Astrocyte of the spinal cord (primary cell): ENCODE results near the gene NEMP2.

ENCODE experiments used
- DNase-seq: peaks from one replicate; pipeline ENCODE4 v3.0.0; 2011; ENCODE audit warnings: low read depth, low spot score
- H3K4me3 ChIP-seq: 2 replicates; pipeline ENCODE4 v1.5.1; 2011; ENCODE audit warnings: low read depth, mild to moderate bottlenecking, low read length, moderate library complexity
- in situ Hi-C: cut with HindIII; loops from 2 replicates; pipeline ENCODE4 v1.10.0; 2017; ENCODE audit warnings: low sequenced_read_pairs
- TF ChIP-seq, protein P1 (sequence below): IDR thresholded peaks from 2 replicates; pipeline ENCODE4 v1.5.1; 2012; ENCODE audit warnings: low read depth, mild to moderate bottlenecking, low read length, inconsistent platforms

The NEMP2 gene

GRCh38 chr2:190579058-190579410 lies 44.5 kb upstream of the NEMP2 start:
- TF ChIP-seq, protein P1, sequence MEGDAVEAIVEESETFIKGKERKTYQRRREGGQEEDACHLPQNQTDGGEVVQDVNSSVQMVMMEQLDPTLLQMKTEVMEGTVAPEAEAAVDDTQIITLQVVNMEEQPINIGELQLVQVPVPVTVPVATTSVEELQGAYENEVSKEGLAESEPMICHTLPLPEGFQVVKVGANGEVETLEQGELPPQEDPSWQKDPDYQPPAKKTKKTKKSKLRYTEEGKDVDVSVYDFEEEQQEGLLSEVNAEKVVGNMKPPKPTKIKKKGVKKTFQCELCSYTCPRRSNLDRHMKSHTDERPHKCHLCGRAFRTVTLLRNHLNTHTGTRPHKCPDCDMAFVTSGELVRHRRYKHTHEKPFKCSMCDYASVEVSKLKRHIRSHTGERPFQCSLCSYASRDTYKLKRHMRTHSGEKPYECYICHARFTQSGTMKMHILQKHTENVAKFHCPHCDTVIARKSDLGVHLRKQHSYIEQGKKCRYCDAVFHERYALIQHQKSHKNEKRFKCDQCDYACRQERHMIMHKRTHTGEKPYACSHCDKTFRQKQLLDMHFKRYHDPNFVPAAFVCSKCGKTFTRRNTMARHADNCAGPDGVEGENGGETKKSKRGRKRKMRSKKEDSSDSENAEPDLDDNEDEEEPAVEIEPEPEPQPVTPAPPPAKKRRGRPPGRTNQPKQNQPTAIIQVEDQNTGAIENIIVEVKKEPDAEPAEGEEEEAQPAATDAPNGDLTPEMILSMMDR: no peak
- no peak for DNase-seq
- in situ Hi-C loops: no loop called here
- no peak overlapping the region for H3K4me3 ChIP-seq

DNA sequence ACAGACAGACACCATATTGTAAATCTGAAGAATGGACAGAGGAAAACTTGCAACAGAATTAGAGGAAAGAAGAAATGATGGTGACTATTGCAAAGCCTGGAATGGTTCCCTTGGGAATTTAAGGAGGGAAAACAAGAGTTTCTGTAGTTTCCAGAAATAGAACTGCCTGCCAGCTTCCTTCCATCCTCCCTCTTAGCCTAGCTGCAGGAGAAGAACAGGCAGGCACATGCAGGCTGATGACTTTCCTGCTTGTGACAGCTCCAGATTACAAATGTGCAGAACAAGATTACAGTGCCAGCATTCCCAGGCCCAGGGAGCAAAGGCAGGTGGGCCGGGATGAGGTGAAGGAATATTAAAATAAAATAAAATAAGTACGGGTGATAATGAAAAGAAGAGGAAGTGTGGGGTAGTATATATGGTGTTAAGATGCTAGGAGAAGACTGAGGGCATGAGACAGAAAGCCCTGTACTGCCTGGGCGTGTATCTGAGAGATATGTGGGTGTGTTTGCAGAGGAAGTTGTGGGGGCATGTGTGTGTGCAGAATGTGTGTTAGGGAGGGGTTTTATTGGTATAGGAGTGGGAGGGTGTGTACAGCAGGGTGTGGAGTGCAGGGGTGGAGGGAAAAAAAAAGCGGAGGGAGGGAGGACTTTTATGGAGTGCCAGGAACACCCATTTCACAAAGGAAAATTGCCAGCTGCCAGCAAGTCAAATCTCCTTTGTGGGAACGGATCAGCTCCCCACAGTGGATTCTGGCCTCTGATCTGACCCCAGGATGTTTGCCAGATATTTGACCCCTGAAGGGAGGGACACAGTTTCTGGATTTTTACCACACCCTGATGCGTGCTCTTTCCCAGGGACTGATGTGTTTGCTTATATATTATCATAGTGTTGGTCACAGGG lies 43.9 kb upstream of the NEMP2 start:
- TF ChIP-seq, protein P1: no peak
- in situ Hi-C loops: no loop called here
- no peak for DNase-seq
- no peak overlapping the region for H3K4me3 ChIP-seq

DNA sequence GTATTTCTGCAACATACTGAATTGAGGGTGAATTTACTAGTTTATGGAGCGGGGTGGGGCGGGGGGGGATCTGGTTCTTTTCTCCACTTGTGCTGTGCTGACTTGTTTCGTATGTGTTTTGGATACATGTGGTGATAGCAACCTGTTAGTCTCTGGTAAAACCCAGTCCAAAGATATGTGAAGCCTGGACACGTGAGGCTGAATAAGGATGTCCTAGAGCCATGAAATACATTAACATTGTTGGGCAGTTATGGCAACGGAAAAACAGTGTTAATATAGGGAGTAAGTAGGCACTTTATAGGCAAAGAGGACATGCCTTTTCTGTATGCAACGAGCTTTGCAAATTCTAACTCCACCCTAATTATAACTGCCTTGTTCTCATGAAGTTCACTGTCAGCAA lies 42.1 kb upstream of the NEMP2 start:
- DNase-seq: no peak
- no peak overlapping the region for H3K4me3 ChIP-seq
- TF ChIP-seq, protein P1: no peak
- in situ Hi-C loops: no loop called here

GRCh38 chr2:190575263-190575662 lies 40.7 kb upstream of the NEMP2 start:
- DNase-seq: no peak
- in situ Hi-C loops: no loop called here
- TF ChIP-seq, protein P1: no peak
- H3K4me3 ChIP-seq: no peak overlapping the region

- DNase-seq: no peak
- no peak overlapping the region for H3K4me3 ChIP-seq
- TF ChIP-seq, protein P1: no peak
- in situ Hi-C loops: no loop called here
These were observed 39.6 kb upstream of the NEMP2 start for GRCh38 chr2:190574169-190574568.

DNA sequence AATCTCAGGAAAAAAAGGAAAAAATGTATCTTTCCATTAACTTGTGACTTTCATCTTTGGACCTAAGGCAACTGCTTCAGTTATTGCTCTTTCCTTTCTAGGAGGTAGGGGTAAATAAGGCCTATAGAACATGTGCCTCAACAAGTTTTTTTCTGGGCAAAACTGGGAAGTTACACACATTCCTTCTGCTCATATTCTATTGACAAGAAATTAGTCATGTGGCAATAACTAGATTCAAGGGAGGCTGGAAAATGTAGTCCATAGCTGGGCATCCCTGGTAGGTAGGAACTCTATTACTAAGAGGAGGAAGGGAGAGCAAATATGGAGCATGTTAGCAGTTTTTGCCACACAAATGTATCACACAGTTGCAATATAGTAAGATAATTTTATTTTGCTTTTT lies 37.7 kb upstream of the NEMP2 start:
- no peak for DNase-seq
- in situ Hi-C loops: no loop called here
- no peak overlapping the region for H3K4me3 ChIP-seq
- TF ChIP-seq, protein P1: no peak
